PC-3 (cell line): ENCODE data around the gene ARHGAP28. TPM values are rescaled to one million over a fixed set of nuclear protein-coding genes. Genes with fewer than 3 reads are reported as not detected.

Experiments
- ATAC-seq: fragments of 200-7000 bp; cut with Tn5 transposase; 2 replicates; pipeline ENCODE4 v1.9.1; 2020; ENCODE audit warnings: mild to moderate bottlenecking, moderate library complexity
- BruUV-seq: library from RNA; stranded (reverse); fragments of 400-500 nt; replicated peaks from 2 replicates; lab custom pipeline; 2021; lab: Mats Ljungman, UMichigan
- CTCF ChIA-PET: fragments of 300-600 bp; sonication (Branson Sonifier 250); formaldehyde crosslinking; loops from one replicate; lab custom pipeline; 2022; ENCODE audit warnings: antibody characterized with exemption; lab: Charles Lee
- POLR2A ChIA-PET: fragments of 300-600 bp; sonication (Branson Sonifier 250); formaldehyde crosslinking; loops from one replicate; lab custom pipeline; 2022; ENCODE audit warnings: antibody characterized with exemption; ENCODE audit not compliant: unreplicated experiment; lab: Charles Lee
- DNase-seq: peaks from one replicate; pipeline ENCODE4 v3.0.0-alpha.2; 2015
- H2AFZ ChIP-seq: fragments of 300-600 bp; sonication (generic); 2 replicates; pipeline ENCODE4 v1.6.0; 2016; ENCODE audit warnings: antibody characterized with exemption, low read length
- H3F3A ChIP-seq: fragments of 300-600 bp; sonication (generic); one replicate; pipeline ENCODE4 v1.6.0; 2017; ENCODE audit warnings: antibody characterized with exemption, low read length, control low read depth, mild to moderate bottlenecking; ENCODE audit not compliant: unreplicated experiment
- H3K27ac ChIP-seq: fragments of 300-600 bp; sonication (generic); 2 replicates; pipeline ENCODE4 v1.5.1; 2016; ENCODE audit warnings: mild to moderate bottlenecking, low read length
- H3K27me3 ChIP-seq: fragments of 300-600 bp; sonication (generic); 2 replicates; pipeline ENCODE4 v1.6.1; 2016; ENCODE audit warnings: low read length, mixed read lengths
- H3K36me3 ChIP-seq: fragments of 300-600 bp; sonication (generic); 2 replicates; pipeline ENCODE4 v1.6.1; 2016; ENCODE audit warnings: low read depth, mixed run types, low read length, mixed read lengths
- H3K4me1 ChIP-seq: fragments of 300-600 bp; sonication (generic); 2 replicates; pipeline ENCODE4 v1.5.1; 2016; ENCODE audit warnings: low read length; ENCODE audit not compliant: insufficient read depth
- H3K4me2 ChIP-seq: fragments of 300-600 bp; sonication (generic); 2 replicates; pipeline ENCODE4 v1.6.0; 2016; ENCODE audit warnings: low read length
- H3K4me3 ChIP-seq: fragments of 300-600 bp; sonication (generic); 2 replicates; pipeline ENCODE4 v1.5.1; 2016; ENCODE audit warnings: mild to moderate bottlenecking, low read length, mixed read lengths
- H3K79me2 ChIP-seq: fragments of 300-600 bp; sonication (generic); 2 replicates; pipeline ENCODE4 v1.6.1; 2017; ENCODE audit warnings: low read length, mixed read lengths
- H3K9ac ChIP-seq: fragments of 300-600 bp; sonication (generic); 2 replicates; pipeline ENCODE4 v1.6.0; 2016; ENCODE audit warnings: mild to moderate bottlenecking, low read length
- H3K9me2 ChIP-seq: fragments of 300-600 bp; sonication (generic); replicated peaks from 2 replicates; pipeline ENCODE4 v1.6.1; 2016; ENCODE audit warnings: mixed run types, low read length, mixed read lengths
- H3K9me3 ChIP-seq: fragments of 300-600 bp; sonication (generic); 2 replicates; pipeline ENCODE4 v1.6.1; 2016; ENCODE audit warnings: low read length, mixed read lengths
- H4K20me1 ChIP-seq: fragments of 300-600 bp; sonication (generic); 2 replicates; pipeline ENCODE4 v1.6.1; 2016; ENCODE audit warnings: low read length, mixed read lengths
- CTCF ChIP-seq: fragments of 300-600 bp; sonication (generic); conservative IDR thresholded peaks from 2 replicates; pipeline ENCODE4 v1.5.1; 2017; ENCODE audit warnings: antibody characterized with exemption, low read depth, mild to moderate bottlenecking, low read length
- EZH2 ChIP-seq: fragments of 300-600 bp; sonication (generic); IDR thresholded peaks from one replicate; pipeline ENCODE4 v1.6.1; 2017; ENCODE audit warnings: antibody characterized with exemption, mild to moderate bottlenecking, low read length; ENCODE audit not compliant: unreplicated experiment
- EZH2phosphoT487 ChIP-seq: fragments of 300-600 bp; sonication (generic); IDR thresholded peaks from 2 replicates; pipeline ENCODE4 v1.6.1; 2018; ENCODE audit warnings: mild to moderate bottlenecking, antibody characterized with exemption, low read length, borderline replicate concordance
- intact Hi-C: fragments of 100-400 bp; cut with micrococcal nuclease; formaldehyde crosslinking; loops from 2 replicates; pipeline ENCODE4 v1.9.0; 2023
- total RNA-seq: library from RNA; depleted of rRNA; stranded (reverse); fragments of >200 nt; gene quantifications from 2 replicates; pipeline ENCODE4 v1.2.3, GENCODE V29; 2014

The ARHGAP28 gene
- total RNA-seq, 1 experiment from 2014 or later, result 10.0 TPM

- TF ChIP-seq CTCF (no peak), EZH2 (no peak), EZH2phosphoT487 (no peak)
- peaks cover 17% of the 10 kb centered on the region for H3K4me1 ChIP-seq
- H2AFZ ChIP-seq, result no peak overlapping the region
- ATAC-seq (no peak), DNase-seq (peak; percentile 18)
- H3K36me3 ChIP-seq, result no peaks in the 10 kb centered on the region
- no TSS peak for BruUV-seq
- H3K9me3 ChIP-seq, result no peaks in the 10 kb centered on the region
- no peak overlapping the region for H3K4me3 ChIP-seq
- H4K20me1 ChIP-seq, result no peaks in the 10 kb centered on the region
- H3K4me2 ChIP-seq, result no peak overlapping the region
- H3K79me2 ChIP-seq, result no peaks in the 10 kb centered on the region
- ChIA-PET POLR2A (no interaction called here), CTCF (interaction anchor here (0.8 kb wide), 1 partner anchor 34 kb away, joined by 3 read pairs; no protein-coding TSS in a partner anchor)
- H3K9ac ChIP-seq, result no peak overlapping the region
- intact Hi-C loops, result no loop called here
- peak overlapping the region; percentile 62 for H3K27ac ChIP-seq
- H3K27me3 ChIP-seq, result peaks cover 57% of the 10 kb centered on the region
- no peaks in the 10 kb centered on the region for H3F3A ChIP-seq
- H3K9me2 ChIP-seq, result no peaks in the 10 kb centered on the region
These were observed 231.8 kb downstream of the ARHGAP28 start for GRCh38 chr18:6961331-6961730.

GRCh38 chr18:6962571-6963451 is 233.3 kb downstream of the ARHGAP28 start:
- Histone ChIP-seq H3K9me3 (no peaks in the 10 kb centered on the region), H3F3A (no peaks in the 10 kb centered on the region), H3K4me2 (no peak overlapping the region), H4K20me1 (no peaks in the 10 kb centered on the region), H3K27me3 (peaks cover 58% of the 10 kb centered on the region), H3K9me2 (no peaks in the 10 kb centered on the region), H2AFZ (no peak overlapping the region), H3K9ac (no peak overlapping the region), H3K4me3 (no peak overlapping the region), H3K79me2 (no peaks in the 10 kb centered on the region), H3K27ac (no peak overlapping the region), H3K4me1 (peaks cover 17% of the 10 kb centered on the region), H3K36me3 (no peaks in the 10 kb centered on the region)
- BruUV-seq, result no TSS peak
- TF ChIP-seq EZH2phosphoT487, result no peak
- TF ChIP-seq EZH2, result no peak
- no peak for TF ChIP-seq CTCF
- POLR2A ChIA-PET, result no interaction called here
- no peak for ATAC-seq
- DNase-seq, result no peak
- CTCF ChIA-PET, result no interaction called here
- intact Hi-C loops, result no loop called here

GRCh38 chr18:6963452-6964097 is 234.1 kb downstream of the ARHGAP28 start:
- Histone ChIP-seq H3K4me3 (no peak overlapping the region), H3K9ac (no peak overlapping the region), H3K9me2 (no peaks in the 10 kb centered on the region), H3K4me2 (no peak overlapping the region), H4K20me1 (no peaks in the 10 kb centered on the region), H3K27me3 (peaks cover 58% of the 10 kb centered on the region), H2AFZ (no peak overlapping the region), H3K79me2 (no peaks in the 10 kb centered on the region), H3F3A (no peaks in the 10 kb centered on the region), H3K9me3 (no peaks in the 10 kb centered on the region), H3K4me1 (peaks cover 17% of the 10 kb centered on the region), H3K36me3 (no peaks in the 10 kb centered on the region), H3K27ac (no peak overlapping the region)
- no peak for ATAC-seq
- intact Hi-C loops, result no loop called here
- no peak for TF ChIP-seq EZH2phosphoT487
- no peak for TF ChIP-seq EZH2
- TF ChIP-seq CTCF, result no peak
- ChIA-PET POLR2A (no interaction called here), CTCF (no interaction called here)
- BruUV-seq, result no TSS peak
- no peak for DNase-seq
